DOHH2 (cell line): ENCODE measurements around the gene CERS5.

ENCODE experiments used
- CTCF ChIP-seq: fragments of 200-600 bp; sonication (generic); IDR thresholded peaks from one replicate; pipeline ENCODE4 v1.5.1; 2014; ENCODE audit warnings: antibody characterized with exemption, mild to moderate bottlenecking, low read depth, low read length; ENCODE audit not compliant: poor library complexity, severe bottlenecking
- EZH2phosphoT487 ChIP-seq: fragments of 200-600 bp; sonication (generic); IDR thresholded peaks from 2 replicates; pipeline ENCODE4 v1.6.1; 2017; ENCODE audit warnings: borderline replicate concordance, mild to moderate bottlenecking, antibody characterized with exemption, low read length, moderate library complexity, mixed read lengths

- no peak for TF ChIP-seq EZH2phosphoT487
- no peak for TF ChIP-seq CTCF
Observed at GRCh38 chr12:50107416-50108268, 59.5 kb downstream of the CERS5 start.
